ENCODE data around the gene TNK1.

Gene TNK1

GRCh38 chr17:7408863-7409262 lies 28.0 kb downstream of the TNK1 start:
- no peak for DNase-seq (ENCODE audit: extremely low read depth in 1 of 2, low read depth in 1 of 2)

GRCh38 chr17:7409716-7410115 lies 28.8 kb downstream of the TNK1 start:
- no peak for DNase-seq (ENCODE audit: extremely low read depth in 1 of 2, low read depth in 1 of 2)

- no peak for DNase-seq (ENCODE audit: extremely low read depth in 1 of 2, low read depth in 1 of 2)
Measured at GRCh38 chr17:7410634-7411426, 29.9 kb downstream of the TNK1 start.

GRCh38 chr17:7411427-7411750 lies 30.5 kb downstream of the TNK1 start:
- no peak for DNase-seq (ENCODE audit: extremely low read depth in 1 of 2, low read depth in 1 of 2)

- DNase-seq (ENCODE audit: extremely low read depth in 1 of 2, low read depth in 1 of 2), result no peak
Measured at GRCh38 chr17:7413346-7413985, 32.6 kb downstream of the TNK1 start.

- DNase-seq (ENCODE audit: extremely low read depth in 1 of 2, low read depth in 1 of 2), result no peak
Measured at GRCh38 chr17:7414837-7415236, 33.9 kb downstream of the TNK1 start.

GRCh38 chr17:7415784-7416183 lies 34.9 kb downstream of the TNK1 start:
- no peak for DNase-seq (ENCODE audit: extremely low read depth in 1 of 2, low read depth in 1 of 2)

- no peak for DNase-seq (ENCODE audit: extremely low read depth in 1 of 2, low read depth in 1 of 2)
Measured at GRCh38 chr17:7416323-7416722, 35.4 kb downstream of the TNK1 start.

GRCh38 chr17:7417056-7417655 lies 36.3 kb downstream of the TNK1 start:
- DNase-seq (ENCODE audit: extremely low read depth in 1 of 2, low read depth in 1 of 2), result no peak

- no peak for DNase-seq (ENCODE audit: extremely low read depth in 1 of 2, low read depth in 1 of 2)
Measured at GRCh38 chr17:7418472-7419152, 37.7 kb downstream of the TNK1 start.

- DNase-seq (ENCODE audit: extremely low read depth in 1 of 2, low read depth in 1 of 2), result no peak
Measured at GRCh38 chr17:7419819-7420610, 39.1 kb downstream of the TNK1 start, which contains the start of gene SPEM1. TSS of gene SPEM1 (plus strand) at chr17:7420324. CDS start at chr17:7420385, 61 bp downstream.

- DNase-seq (ENCODE audit: extremely low read depth in 1 of 2, low read depth in 1 of 2), result no peak
Measured at GRCh38 chr17:7421186-7421585, 40.3 kb downstream of the TNK1 start.

- DNase-seq (ENCODE audit: extremely low read depth in 1 of 2, low read depth in 1 of 2), result no peak
Measured at GRCh38 chr17:7423679-7424078, 42.8 kb downstream of the TNK1 start.

GRCh38 chr17:7425316-7425715 lies 44.4 kb downstream of the TNK1 start, which contains the start of gene SPEM2:
TSS of gene SPEM2 (plus strand) at chr17:7425616. CDS start at chr17:7425689, 73 bp downstream.
- DNase-seq (ENCODE audit: extremely low read depth in 1 of 2, low read depth in 1 of 2), result no peak

- DNase-seq (ENCODE audit: extremely low read depth in 1 of 2, low read depth in 1 of 2), result no peak
Measured at GRCh38 chr17:7425756-7426155, 44.9 kb downstream of the TNK1 start.

GRCh38 chr17:7426203-7426863 lies 45.4 kb downstream of the TNK1 start:
- no peak for DNase-seq (ENCODE audit: extremely low read depth in 1 of 2, low read depth in 1 of 2)

- no peak for DNase-seq (ENCODE audit: extremely low read depth in 1 of 2, low read depth in 1 of 2)
Measured at GRCh38 chr17:7426896-7427489, 46.1 kb downstream of the TNK1 start.

GRCh38 chr17:7427549-7427948 lies 46.7 kb downstream of the TNK1 start:
- no peak for DNase-seq (ENCODE audit: extremely low read depth in 1 of 2, low read depth in 1 of 2)

- DNase-seq (ENCODE audit: extremely low read depth in 1 of 2, low read depth in 1 of 2), result no peak
Measured at GRCh38 chr17:7428557-7428956, 47.7 kb downstream of the TNK1 start, which contains the start of gene SPEM3. TSS of gene SPEM3 (plus strand) at chr17:7428857. CDS start at chr17:7428903, 46 bp downstream.

GRCh38 chr17:7429722-7430121 lies 48.8 kb downstream of the TNK1 start:
- no peak for DNase-seq (ENCODE audit: extremely low read depth in 1 of 2, low read depth in 1 of 2)
